Fibroblast of skin of right biceps (primary cell): ENCODE results near the gene DRD4.
"Not testable (repeated sequence)": the region's sequence is repeated elsewhere in the genome, so short reads cannot be mapped to it uniquely, and the experiment has no call there.

Source experiments
- DNase-seq: peaks from one replicate; pipeline ENCODE4 v3.0.0-alpha.2; 2013

Gene DRD4

GRCh38 chr11:645536-645935, 8.5 kb downstream of the DRD4 start:
- no peak for DNase-seq

GRCh38 chr11:646214-646613, 9.1 kb downstream of the DRD4 start:
- no peak for DNase-seq

GRCh38 chr11:647672-648158, 10.6 kb downstream of the DRD4 start:
- not testable (repeated sequence) for DNase-seq

- no peak for DNase-seq
Measured at GRCh38 chr11:650482-650881, 13.4 kb downstream of the DRD4 start.

- DNase-seq: not testable (repeated sequence)
Measured at GRCh38 chr11:653136-653535, 16.1 kb downstream of the DRD4 start.

- no peak for DNase-seq
Measured at GRCh38 chr11:653837-654236, 16.8 kb downstream of the DRD4 start.

- not testable (repeated sequence) for DNase-seq
Measured at GRCh38 chr11:654444-654843, 17.4 kb downstream of the DRD4 start.

- DNase-seq: no peak
Measured at GRCh38 chr11:655036-655726, 18.1 kb downstream of the DRD4 start.

- DNase-seq: no peak
Measured at GRCh38 chr11:656426-656825, 19.4 kb downstream of the DRD4 start.

GRCh38 chr11:656866-657265, 19.8 kb downstream of the DRD4 start:
- DNase-seq: no peak

GRCh38 chr11:657691-658126, 20.6 kb downstream of the DRD4 start:
- DNase-seq: no peak

- DNase-seq: no peak
Measured at GRCh38 chr11:659532-660085, 22.5 kb downstream of the DRD4 start.

GRCh38 chr11:660281-660680, 23.2 kb downstream of the DRD4 start:
- no peak for DNase-seq

GRCh38 chr11:660681-661444, 23.8 kb downstream of the DRD4 start:
- no peak for DNase-seq

GRCh38 chr11:662689-663274, 25.7 kb downstream of the DRD4 start:
- DNase-seq: peak; percentile 38

- no peak for DNase-seq
Measured at GRCh38 chr11:665062-665703, 28.1 kb downstream of the DRD4 start.

- peak; percentile 21 for DNase-seq
Measured at GRCh38 chr11:665704-666281, 28.7 kb downstream of the DRD4 start.

- no peak for DNase-seq
Measured at GRCh38 chr11:673866-674265, 36.8 kb downstream of the DRD4 start.

- DNase-seq: no peak
Measured at GRCh38 chr11:674406-674805, 37.3 kb downstream of the DRD4 start.

- DNase-seq: no peak
Measured at GRCh38 chr11:678297-678696, 41.2 kb downstream of the DRD4 start.

- no peak for DNase-seq
Measured at GRCh38 chr11:679271-680207, 42.5 kb downstream of the DRD4 start.

- DNase-seq: no peak
Measured at GRCh38 chr11:680476-680875, 43.4 kb downstream of the DRD4 start.
